OCI-M1 (cell line): ENCODE measurements around the gene VEZF1.

Experiments
- DNase-seq: peaks from one replicate; lab custom pipeline; 2025; lab: John Stamatoyannopoulos, UW

VEZF1 gene

DNA sequence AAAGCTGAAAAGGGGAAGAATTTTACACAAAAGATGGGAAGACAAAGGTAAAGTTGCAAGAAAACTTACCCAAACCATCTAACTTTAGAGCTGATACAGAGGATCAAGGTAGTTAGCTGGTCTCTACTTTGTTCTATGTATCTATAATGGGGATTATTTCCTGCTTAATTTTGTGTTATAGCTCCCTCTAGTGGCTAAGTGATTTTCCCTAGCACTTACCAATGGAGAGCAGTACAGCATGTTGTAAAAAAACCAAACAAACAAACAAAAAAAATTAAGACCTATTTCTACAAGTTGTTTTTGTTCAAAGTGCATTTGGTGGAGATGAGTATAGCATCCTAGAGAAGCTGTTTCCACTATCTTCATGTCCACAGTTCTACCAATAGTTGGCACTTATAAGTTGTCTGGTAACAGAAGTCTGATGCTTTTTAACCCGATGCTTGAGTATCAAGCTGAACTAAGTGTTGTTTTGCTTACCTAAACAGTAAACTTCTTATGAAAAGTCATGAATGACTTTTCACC lies 11.5 kb upstream of the VEZF1 start:
- DNase-seq, result peak; percentile 89

DNA sequence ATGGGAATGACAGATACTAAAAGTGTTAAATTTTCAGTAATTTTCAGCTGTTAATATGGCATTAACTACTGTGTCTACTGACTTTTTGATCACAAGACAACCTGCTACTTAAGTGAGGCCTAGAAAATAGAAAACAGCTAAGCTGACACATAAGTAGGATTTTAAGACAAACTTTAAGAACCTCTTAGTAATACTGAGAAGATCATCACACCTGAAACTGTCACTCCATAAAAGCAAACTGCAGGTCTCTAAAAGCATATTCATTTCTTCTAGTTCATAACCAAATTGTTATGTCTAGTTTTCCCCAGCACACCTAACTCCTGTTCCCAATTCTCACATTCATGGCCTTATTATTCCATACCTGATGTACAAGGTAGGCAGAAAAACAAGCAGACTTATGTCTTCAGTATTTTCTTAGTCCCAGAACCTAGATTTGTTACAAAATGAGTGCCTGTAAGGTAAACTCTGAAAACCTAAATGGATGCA lies 11.0 kb upstream of the VEZF1 start:
- DNase-seq, result no peak

DNA sequence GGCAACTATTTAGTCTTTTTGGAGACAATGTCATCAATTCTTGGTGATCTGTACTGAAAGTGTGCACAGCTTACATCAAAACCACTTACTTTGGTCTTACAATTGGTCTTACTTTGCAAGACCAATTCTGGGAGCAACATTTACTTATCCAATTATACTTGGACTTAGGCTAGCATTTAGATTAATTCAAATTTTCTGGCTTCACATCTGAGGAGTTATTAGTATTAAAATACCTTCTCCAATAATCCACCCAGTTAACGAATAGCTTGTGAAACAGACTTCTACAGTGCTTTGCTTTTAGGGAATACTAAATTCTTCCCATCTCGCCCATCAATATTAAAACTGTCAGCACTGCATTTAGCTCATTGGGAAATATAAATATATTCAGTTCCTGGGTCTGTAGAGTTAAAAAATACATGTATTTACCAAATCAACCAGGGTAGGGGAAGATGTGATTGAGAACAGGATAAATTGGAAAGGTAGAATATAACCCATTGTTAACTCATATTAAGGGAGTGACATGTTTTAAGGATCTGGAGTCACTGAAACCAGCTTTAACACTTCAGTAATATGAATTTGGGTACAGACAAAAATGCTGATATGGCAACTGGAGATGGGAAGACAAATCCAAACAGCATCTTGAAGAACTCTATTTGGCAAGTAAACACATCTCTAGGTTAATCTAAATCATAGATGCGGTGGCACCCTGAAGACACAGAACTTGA lies 9.2 kb upstream of the VEZF1 start:
- no peak for DNase-seq

DNA sequence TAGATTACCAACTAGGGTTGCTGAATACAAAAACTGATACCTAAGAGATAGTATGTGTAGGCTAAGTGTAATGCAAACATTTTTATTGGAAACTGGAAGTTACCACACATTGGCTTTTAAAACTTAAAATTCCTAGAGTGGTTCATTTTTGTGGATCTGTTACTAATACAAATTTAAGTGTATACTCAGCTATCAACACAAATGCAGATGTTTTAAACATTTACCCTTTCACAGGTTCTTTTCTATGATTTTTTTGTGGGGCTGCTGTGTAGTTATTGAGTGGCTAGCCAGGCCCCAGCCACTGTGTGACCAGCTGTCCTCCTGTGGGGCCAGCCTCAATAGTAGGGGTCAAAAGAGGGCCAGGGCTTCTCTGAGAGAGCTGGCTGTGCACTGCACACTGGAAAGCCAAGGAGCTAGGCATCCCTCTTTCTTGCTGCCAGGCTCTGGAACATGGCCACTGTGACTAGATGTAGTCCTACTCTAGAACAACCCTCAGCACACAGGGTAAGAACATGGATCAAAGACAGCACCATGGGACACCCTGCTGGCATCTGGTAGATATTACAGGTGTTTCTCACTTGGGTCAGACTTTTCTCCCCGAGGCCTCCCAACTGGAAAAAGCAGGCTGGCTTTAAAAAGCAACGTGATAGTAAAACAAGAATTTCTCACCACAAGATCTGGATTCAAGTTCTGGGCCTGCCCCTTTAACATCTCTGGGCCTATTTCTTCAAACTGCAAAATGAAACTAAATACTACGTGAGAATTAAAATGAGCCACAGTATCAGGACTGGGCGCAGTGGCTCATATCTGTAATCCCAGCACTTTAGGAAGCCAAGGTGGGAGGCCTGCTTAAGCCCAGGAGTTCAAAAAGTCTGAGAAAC lies 7.3 kb upstream of the VEZF1 start:
- DNase-seq, result peak; percentile 94

DNA sequence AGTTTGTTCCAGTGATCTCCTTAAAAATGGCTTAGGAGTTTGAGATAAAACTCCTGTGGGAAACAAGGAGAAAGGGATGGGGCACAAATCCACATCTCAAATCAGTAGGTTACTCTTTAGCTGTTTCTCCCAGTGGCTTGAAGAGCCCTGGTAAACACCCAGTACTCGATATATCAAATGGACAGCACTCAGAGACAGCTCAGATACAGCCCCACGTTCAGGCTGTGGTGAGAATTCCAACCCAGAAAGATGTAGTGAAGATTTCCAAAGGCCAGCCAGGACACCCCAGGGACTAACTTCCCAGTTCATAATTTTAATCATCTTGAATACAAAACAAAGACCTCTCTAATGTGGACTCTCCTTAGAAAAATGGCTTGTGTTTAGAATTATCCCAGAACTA lies 6.4 kb upstream of the VEZF1 start:
- peak; percentile 66 for DNase-seq

DNA sequence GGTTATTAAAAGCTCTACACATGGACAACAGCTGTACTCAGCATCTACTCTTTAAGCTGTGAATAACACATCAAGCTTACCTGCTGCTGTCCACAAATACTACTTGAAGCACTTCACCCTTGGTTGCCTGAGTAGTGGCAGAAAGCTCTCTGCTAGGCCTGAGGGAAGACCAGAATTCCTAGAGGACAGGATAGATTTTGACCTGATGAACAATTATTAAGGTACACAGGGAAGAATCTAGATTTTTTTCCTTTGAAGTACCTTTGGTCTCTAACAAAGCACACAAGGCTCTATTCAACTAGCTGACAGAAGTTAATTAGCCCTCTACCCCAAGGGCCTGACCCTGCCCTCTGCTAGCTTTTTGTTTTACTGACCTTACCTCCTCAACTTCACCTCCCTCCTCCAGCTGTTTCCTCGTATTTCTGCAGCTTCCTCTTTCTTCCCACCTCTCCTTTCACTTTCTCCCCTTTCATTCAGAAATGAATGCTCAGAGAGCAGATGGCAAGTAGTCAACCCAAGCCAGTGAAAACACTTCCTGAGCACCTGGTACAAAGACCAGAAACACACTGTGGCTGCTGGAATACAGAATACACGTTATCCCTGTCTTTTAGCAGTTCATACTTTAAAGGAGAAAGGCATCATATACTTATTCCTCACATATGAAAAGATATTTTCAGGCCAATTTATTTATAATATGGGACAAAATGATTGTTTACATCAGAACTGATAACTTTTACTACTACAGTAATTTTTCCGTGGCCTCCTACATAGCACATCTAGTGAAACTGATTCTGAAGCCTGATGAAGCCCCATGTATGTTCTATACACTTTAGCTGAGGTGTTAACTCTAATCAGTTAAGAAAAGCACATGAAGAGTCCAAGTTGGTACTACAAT lies 5.7 kb upstream of the VEZF1 start:
- DNase-seq, result peak; percentile 90

DNA sequence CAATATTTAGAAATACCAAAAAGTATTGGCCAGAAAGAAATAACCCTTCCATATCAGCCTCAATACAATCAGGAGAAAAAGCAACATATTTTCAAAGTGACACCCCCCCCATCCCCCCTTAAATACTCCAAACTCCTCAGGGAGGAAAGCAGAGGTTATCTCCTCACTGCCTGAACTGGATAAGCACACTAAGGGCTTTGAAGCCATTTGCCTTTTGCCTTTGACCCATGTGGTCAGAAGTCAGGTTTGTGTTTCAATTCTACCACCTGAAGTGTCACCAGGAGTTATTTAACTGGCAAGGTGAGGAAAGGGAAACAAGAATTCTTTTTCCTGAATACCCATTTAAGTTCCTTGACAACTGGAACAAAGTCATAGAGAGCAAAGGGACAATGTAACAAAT lies 3.5 kb upstream of the VEZF1 start:
- DNase-seq, result peak; percentile 35

DNA sequence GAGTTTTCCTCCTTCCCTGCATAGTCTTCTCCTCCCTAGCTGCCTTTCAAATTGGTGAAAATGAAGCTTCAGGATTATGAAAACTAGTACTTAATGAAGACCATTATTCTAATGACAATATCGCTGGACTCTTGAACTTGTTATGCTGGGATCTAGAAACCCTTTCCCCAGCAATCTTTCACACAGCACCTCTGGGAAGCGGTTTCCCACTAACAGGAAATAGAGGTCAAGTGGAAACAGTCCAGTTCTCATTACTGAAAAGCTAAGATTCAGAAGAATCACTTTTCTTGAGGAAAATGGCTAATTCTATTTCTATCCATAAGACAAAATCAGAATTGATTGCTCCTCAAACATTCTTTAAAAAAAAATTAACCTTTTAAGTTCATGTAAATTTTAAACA lies 2.0 kb upstream of the VEZF1 start:
- DNase-seq, result no peak

DNA sequence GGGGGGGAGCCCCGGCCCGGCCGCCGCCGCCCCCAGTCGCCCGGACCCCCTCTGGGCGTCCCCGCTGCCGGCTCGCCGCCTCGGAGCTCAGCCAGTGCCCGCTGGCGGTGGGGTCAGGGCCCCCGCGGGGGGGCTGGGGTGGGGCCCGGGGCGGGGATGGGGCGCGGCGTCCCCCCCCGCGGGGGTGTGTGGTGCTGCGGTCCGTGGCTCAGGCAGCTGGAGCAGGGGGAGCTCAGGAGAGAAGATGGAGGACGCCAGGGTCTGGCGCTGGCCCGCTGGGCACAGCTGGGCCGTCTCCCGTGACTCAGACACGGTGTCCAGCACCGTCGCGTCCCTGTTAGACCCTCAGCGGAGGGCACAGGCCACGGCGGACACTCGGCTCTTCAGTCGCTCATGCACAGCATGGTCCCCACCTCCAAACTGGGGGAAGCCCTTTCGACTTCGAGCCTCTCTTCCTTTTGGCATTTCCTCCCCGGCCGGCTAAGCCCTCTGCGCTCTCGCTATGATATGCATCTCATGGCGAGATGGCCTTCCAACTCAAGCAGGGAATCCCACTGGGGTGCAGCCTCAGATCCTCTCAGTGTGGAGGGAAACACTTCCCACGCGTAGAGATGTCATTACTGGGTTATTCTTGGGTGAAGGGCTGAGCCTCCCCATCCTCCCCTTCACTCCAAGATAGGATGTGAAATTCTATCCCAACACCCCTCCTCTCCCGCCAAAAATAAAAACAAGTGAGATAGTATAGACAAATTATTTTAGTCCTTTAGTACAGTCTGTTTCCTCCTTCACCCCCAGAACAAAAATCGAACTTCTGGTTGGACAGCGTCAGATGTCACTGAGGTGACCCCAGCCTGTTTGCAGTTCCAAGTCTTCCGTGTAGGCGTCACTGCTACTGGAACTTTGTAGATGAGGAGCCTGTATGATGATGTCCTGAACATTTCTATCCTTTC lies 522 bp upstream of the VEZF1 start:
- peak; percentile 85 for DNase-seq

DNA sequence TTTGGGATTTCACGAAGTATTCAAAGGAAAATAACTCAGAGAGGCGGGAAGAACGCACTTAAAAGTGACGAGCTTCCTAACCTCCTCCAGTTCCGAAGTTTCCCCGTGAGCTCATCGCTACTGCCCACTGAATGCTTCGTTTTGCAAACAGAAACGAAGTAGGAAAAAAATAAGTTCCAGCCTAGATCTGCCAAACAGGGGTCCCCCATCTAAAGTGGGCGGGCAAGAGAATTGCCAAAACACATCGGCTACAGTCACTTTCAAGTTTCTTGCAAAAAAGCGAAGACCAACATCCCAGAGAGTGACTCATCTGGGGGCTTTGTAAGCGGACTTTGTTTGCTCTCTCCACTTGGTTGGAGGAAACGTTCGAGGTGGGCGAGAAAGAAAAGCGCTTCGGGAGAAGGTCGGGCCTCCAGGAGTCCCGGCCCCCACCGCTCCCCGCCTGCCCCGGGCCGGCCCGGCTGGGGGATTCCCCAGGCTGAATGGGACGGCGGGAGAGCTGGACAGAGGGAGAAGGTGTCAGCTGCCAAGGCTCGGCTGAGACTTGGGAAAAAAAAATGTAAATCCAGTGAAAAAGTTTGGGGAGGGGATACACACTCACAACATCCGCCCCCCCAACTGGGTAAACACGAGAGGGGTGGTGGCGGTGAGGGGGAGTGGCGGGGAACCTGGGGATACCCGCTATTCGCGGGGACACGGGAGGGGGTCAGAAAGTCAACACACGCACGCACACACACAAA lies 1.0 kb downstream of the VEZF1 start:
- DNase-seq, result peak; percentile 80

DNA sequence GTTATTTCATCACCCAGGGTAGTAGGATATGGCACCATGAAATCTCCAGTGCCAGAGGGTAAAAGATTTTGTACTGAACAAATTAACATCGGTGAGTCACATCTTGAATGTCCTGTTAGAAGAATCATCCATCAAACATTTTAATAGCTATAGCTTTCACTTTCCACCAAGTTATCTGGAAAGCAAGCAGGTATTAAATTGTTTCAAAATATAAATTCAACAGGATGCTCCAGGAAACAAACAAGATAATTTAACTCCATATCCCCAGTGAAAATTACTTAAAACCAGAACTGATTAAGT lies 2.4 kb downstream of the VEZF1 start:
- DNase-seq, result peak; percentile 50

DNA sequence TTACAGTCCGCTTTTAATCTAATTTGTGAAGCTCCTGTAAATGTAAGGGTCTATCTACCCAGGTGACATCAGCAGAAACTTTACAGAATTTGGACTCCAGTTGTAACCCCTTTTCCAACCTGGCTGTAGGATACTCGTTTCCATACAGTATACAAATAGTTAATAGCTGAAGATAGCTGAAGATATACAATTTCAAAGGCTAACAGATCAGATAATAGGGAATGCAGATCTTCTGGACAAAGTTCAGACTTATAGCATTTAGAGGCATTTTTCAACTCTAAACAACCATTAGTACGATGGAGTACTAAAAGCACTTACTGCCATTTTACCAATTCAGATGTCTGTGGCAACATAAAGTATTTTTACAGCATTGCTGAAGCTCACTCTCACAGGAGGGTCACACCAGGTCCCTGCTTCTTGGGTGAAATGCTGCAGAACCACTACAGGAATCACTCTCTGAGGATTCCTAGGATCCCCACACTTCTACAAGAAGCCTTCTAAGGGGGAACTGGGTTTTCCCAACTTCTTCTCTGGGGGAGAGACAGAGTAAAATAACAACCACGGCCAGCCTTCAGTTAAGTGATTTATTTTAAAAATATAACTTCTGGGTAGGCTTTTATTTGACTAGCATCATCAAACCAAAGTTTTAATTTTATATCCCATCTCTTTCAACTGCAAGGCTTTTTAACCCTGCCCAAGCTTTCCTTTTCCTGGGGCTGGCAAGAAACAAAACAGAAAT lies 2.9 kb downstream of the VEZF1 start:
- DNase-seq, result no peak

DNA sequence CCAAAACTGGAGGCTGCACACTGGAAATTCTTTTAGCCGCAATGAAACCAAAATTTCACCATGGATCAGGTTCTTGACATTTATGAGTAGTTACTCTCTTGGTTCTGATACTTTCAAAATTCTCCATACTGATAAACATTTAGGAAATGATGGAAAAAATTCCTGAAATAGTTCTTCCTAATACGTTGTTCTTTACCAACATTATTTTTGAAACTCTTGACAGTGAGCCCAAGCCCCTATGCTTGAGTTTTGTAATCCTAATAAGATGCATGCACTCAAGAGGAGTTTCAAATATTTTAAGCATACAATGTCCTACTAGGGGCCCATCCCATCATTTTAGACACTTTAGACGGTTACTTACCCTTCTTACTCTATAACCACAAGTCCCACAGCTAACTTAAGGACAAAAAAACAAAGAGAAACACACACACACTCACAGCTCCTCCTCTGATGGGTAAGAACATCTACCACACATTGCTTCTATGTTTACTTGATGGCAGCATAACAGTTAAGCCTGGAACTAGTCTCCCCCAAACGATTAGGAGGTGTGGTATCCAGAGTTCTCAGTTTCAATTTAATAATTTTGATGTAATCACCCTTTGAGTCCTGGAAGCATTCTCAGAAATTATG lies 3.7 kb downstream of the VEZF1 start:
- DNase-seq, result no peak

DNA sequence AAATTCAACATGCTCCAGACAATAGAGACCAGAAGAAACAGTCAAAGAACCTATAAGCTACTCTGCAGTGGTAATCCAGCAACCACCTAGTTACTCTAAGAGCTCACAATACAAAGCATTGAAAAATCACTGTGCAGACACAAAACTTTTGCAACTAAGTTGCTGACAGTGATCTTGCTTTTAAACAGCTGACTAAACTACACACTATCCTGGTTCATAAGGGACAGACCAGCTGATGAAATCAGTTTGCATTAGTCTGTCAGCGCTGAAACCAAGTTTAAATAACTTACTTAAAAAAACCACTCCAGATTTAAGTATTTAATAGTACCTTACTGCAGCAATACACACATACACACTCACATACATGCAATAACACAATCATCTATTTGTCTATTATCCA lies 4.6 kb downstream of the VEZF1 start:
- no peak for DNase-seq

DNA sequence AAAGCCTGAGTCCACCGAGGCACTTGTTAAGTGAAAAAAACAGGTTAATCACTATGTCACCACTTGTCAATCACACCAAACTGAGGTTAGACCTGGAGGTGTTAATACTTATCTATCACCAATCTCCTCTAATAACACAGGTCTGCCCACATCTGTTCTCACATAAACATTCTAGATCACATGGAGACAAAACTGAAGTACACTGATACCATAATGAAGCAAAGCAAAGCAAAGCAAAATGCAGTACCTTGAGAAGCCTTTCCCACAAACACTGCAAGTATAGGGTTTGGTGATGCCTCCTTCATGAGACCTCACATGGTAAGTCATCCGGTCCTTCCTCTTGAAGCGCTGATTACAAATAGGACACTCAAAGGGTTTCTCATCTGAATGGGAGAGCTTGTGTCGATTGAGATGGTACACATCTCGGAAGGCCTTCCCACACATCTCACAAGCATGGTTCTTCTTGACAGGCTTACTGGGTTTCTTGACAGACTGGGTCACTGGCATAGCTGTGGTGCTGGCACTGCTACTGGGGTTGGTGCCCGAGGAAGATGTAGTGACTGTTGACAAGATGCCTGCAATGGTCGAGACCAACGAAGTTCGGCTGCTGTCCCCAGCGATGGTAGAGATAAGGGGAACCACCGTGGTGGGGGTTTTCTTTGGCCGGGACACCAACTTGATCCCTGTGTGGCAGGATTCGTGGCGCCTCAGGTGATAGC lies 5.4 kb downstream of the VEZF1 start:
- no peak for DNase-seq

DNA sequence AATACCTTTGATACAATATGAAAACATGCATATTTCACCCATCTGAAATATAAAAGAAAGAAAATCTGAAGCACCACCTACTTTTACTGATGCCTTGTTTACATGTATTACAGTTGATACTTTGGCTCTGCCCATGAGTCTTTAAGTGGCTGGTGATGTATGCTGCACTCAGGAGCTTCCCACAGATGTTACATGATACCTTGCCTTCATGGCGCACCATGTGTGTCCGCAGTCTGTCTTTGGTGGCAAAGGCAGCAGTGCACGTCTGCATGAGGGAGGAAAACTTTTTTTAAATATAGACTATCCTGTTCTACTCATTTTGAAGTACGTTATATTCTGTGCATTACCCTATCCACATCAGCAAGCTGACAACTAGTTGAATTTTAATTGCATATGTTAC lies 7.5 kb downstream of the VEZF1 start:
- no peak for DNase-seq

DNA sequence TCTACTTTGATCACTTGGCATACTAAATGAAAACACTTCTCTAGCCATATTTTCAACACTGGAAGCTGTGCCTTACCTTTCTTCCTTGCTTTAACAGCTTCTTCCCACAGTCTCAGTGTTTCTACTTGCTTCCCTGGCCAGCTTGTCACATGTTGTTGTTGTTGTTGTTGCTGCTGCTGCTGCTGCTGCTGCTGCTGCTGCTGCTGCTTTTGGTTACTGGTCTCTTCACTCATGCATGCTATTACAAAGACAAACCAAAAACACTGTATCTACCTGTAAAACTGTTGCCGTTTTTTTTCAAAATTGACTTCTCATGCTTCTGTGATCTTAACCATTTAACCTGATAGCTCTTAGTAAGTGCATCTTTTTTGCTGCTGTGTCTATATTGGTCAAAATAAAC lies 9.0 kb downstream of the VEZF1 start:
- no peak for DNase-seq

DNA sequence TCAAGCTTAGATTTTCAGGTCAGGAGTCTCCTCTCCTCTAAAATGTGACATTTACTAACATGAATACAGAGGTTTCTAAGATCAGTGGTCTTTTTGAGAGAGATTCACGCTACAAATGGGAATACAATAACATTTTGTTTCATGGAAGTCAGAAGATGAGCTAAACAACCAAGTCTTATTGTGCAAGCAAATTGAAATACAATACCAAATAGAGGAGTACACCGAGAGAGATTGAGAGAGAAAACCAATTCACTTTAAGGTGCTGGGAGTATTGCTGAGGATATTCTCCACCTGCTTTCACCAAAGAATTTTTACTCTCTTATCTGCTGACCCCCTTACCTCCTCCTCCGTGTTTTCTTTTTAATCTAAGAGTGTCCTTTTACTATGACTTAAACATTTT lies 11.5 kb downstream of the VEZF1 start:
- no peak for DNase-seq

DNA sequence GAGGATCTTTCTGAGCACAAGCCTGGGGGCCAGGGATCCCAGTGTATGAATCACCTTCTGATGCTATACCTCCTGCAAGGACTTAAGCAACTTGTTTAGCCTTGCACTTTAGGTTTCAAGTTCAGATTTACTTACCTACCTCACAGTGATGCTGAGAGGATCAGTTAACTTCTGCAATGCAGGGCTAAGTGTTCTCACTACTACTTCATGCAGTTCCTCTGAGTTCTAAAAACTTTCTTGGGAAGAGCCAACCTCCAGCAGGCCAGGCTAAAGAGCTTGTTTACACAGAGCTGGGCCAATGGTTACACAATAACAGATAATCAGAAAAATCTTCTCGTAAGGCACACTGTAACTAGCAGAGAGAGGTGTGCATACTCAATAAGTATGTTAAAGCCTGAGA lies 13.0 kb downstream of the VEZF1 start:
- DNase-seq, result no peak
